A549 (cell line): ENCODE results near the gene PIGP. TPM values are rescaled to one million over a fixed set of nuclear protein-coding genes. Genes with fewer than 3 reads are reported as not detected.

ENCODE experiments used
- ATAC-seq, 2 experiments: fragments of 200-7000 bp in 1 of 2; fragments of >200 bp in 1 of 2; cut with Nextera tagmentation in 1 of 2; cut with Tn5 transposase in 1 of 2; 3 replicates each; pipeline versions ENCODE4 v1.8.0 to v1.9.1; 2018 to 2020; ENCODE audit warnings: mild to moderate bottlenecking in 1 of 2, moderate library complexity in 1 of 2
- CTCF ChIA-PET: fragments of 300-600 bp; sonication (Branson Sonifier 250); formaldehyde crosslinking; extraction: SDS; loops from one replicate; lab custom pipeline; 2021; ENCODE audit warnings: antibody characterized with exemption, inconsistent platforms; lab: Yijun Ruan, JAX
- POLR2A ChIA-PET: fragments of 350-600 bp; formaldehyde crosslinking; extraction: SDS; loops from one replicate; lab custom pipeline; 2021; ENCODE audit warnings: antibody characterized with exemption, inconsistent platforms; lab: Yijun Ruan, JAX
- DNase-seq, 2 experiments: peaks; one replicate each; pipeline versions ENCODE4 v3.0.0 to v3.0.0-alpha.2; 2011 to 2016; ENCODE audit warnings: low read depth in 1 of 2, low spot score in 1 of 2
- FAIRE-seq: peaks from 2 replicates; lab custom pipeline; 2011; peaks lifted over from hg19 to GRCh38; lab: Jason Lieb, UNC
- H3K27ac ChIP-seq, 2 experiments: fragments of >200 bp; sonication (Bioruptor Twin); formaldehyde crosslinking; 3 replicates each; pipeline ENCODE4 v1.5.1; 2016 to 2017
- H3K4me1 ChIP-seq: fragments of >200 bp; sonication (Bioruptor Twin); formaldehyde crosslinking; 3 replicates; pipeline ENCODE4 v1.6.1; 2016
- H3K4me2 ChIP-seq: fragments of >200 bp; sonication (Bioruptor Twin); formaldehyde crosslinking; 3 replicates; pipeline ENCODE4 v1.6.1; 2016
- H3K4me3 ChIP-seq: fragments of >200 bp; sonication (Bioruptor Twin); formaldehyde crosslinking; 3 replicates; pipeline ENCODE4 v1.5.1; 2016
- H3K9me3 ChIP-seq: fragments of >200 bp; sonication (Bioruptor Twin); formaldehyde crosslinking; 3 replicates; pipeline ENCODE4 v1.6.1; 2016
- CEBPB ChIP-seq, 2 experiments: fragments of >200 bp in 1 of 2; sonication (Bioruptor Twin) in 1 of 2; formaldehyde crosslinking in 1 of 2; IDR thresholded peaks; 2 replicates each; pipeline ENCODE4 v1.6.1; 2012 to 2016
- CHD4 ChIP-seq: fragments of 200-600 bp; sonication (generic); IDR thresholded peaks from 2 replicates; pipeline ENCODE4 v1.6.1; 2016; ENCODE audit warnings: antibody characterized with exemption, mild to moderate bottlenecking, borderline replicate concordance
- EHF ChIP-seq: fragments of 250-450 bp; sonication (Bioruptor Pico); IDR thresholded peaks from 2 replicates; pipeline ENCODE4 v1.5.0; 2020; ENCODE audit warnings: mild to moderate bottlenecking
- FOSL2 ChIP-seq, 2 experiments: fragments of 450-650 bp in 1 of 2; fragments of >200 bp in 1 of 2; sonication (Bioruptor Twin) in 1 of 2; formaldehyde crosslinking; IDR thresholded peaks; 2 replicates each; pipeline versions ENCODE4 v1.5.0 to v1.6.1; 2016 to 2020; ENCODE audit warnings: mild to moderate bottlenecking in 1 of 2, moderate library complexity in 1 of 2
- FOXS1 ChIP-seq: fragments of 250-450 bp; sonication (Bioruptor Pico); IDR thresholded peaks from 2 replicates; pipeline ENCODE4 v1.5.0; 2020; ENCODE audit warnings: mild to moderate bottlenecking, moderate library complexity
- HOXB5 ChIP-seq: fragments of 250-450 bp; sonication (Bioruptor Pico); IDR thresholded peaks from 2 replicates; pipeline ENCODE4 v1.5.0; 2020; ENCODE audit warnings: mild to moderate bottlenecking, moderate library complexity
- JUN ChIP-seq, 2 experiments: fragments of >200 bp; sonication (Bioruptor Twin); formaldehyde crosslinking; IDR thresholded peaks; 2 replicates in 1 of 2; 3 replicates in 1 of 2; pipeline ENCODE4 v1.6.1; 2016 to 2017
- JUNB ChIP-seq: fragments of >200 bp; sonication (Bioruptor Twin); formaldehyde crosslinking; IDR thresholded peaks from 2 replicates; pipeline ENCODE4 v1.6.1; 2016
- KDM5A ChIP-seq: fragments of 200-600 bp; sonication (generic); IDR thresholded peaks from 2 replicates; pipeline ENCODE4 v1.6.1; 2016; ENCODE audit warnings: antibody characterized with exemption, mild to moderate bottlenecking
- MAFK ChIP-seq: fragments of 450-650 bp; IDR thresholded peaks from 2 replicates; pipeline ENCODE4 v1.6.1; 2014; ENCODE audit not compliant: partially characterized antibody
- MAX ChIP-seq: IDR thresholded peaks from 2 replicates; pipeline ENCODE4 v1.6.1; 2012
- MAZ ChIP-seq: fragments of 150-350 bp; IDR thresholded peaks from 2 replicates; pipeline ENCODE4 v1.6.1; 2014; ENCODE audit warnings: antibody characterized with exemption, low read depth, low read length, borderline replicate concordance
- MYC ChIP-seq: IDR thresholded peaks from 2 replicates; pipeline ENCODE4 v1.6.1; 2012; ENCODE audit warnings: mild to moderate bottlenecking, inconsistent platforms, low read length, improper control_type of control experiment, borderline replicate concordance
- PBX3 ChIP-seq: IDR thresholded peaks from 2 replicates; pipeline ENCODE4 v1.6.1; 2012
- PHF8 ChIP-seq: fragments of 200-600 bp; sonication (generic); IDR thresholded peaks from 2 replicates; pipeline ENCODE4 v1.6.1; 2016; ENCODE audit warnings: low read depth, mild to moderate bottlenecking, antibody characterized with exemption, moderate library complexity, borderline replicate concordance
- RAD21 ChIP-seq, 2 experiments: fragments of >200 bp in 1 of 2; sonication (Bioruptor Twin) in 1 of 2; formaldehyde crosslinking in 1 of 2; IDR thresholded peaks in 1 of 2; conservative IDR thresholded peaks in 1 of 2; 2 replicates in 1 of 2; 3 replicates in 1 of 2; pipeline ENCODE4 v1.6.1; 2012 to 2018; ENCODE audit warnings: inconsistent platforms in 1 of 2
- RARB ChIP-seq: fragments of 250-450 bp; sonication (Bioruptor Pico); IDR thresholded peaks from 2 replicates; pipeline ENCODE4 v1.8.0; 2021; ENCODE audit warnings: mild to moderate bottlenecking, moderate library complexity
- RCOR1 ChIP-seq: fragments of 150-350 bp; IDR thresholded peaks from 2 replicates; pipeline ENCODE4 v1.6.1; 2014; ENCODE audit warnings: antibody characterized with exemption, low read length, low read depth
- RFX5 ChIP-seq: fragments of 450-650 bp; IDR thresholded peaks from 2 replicates; pipeline ENCODE4 v1.7.1; 2014; ENCODE audit warnings: antibody characterized with exemption, mild to moderate bottlenecking, moderate library complexity
- ZNF302 ChIP-seq: fragments of 250-450 bp; sonication (Bioruptor Pico); IDR thresholded peaks from 2 replicates; pipeline ENCODE4 v1.9.0; 2021; ENCODE audit warnings: inconsistent platforms, mild to moderate bottlenecking, moderate library complexity
- WGBS: methylation state at CpG from one replicate; pipeline ENCODE4 v1.1.6; 2017; ENCODE audit errors: missing lambda C conversion rate; 5-methylcytosine and 5-hydroxymethylcytosine counted together
- polyA plus RNA-seq, 4 experiments: library from polyadenylated mRNA; depleted of rRNA in 3 of 4; stranded (reverse); fragments of >200 nt; fragmentation: RNase III in 1 of 4; extraction: RNeasy Plus Mini Kit Qiagen cat#74134 plus additional on column Dnase treatment in 1 of 4; gene quantifications; 2 replicates in 3 of 4; 3 replicates in 1 of 4; pipeline ENCODE4 v1.2.3, GENCODE V29; 2011 to 2017
- TF ChIP-seq, protein P1 (sequence below): fragments of 450-650 bp; IDR thresholded peaks from 2 replicates; pipeline ENCODE4 v1.6.1; 2014; ENCODE audit warnings: antibody characterized with exemption
- TF ChIP-seq, protein P2 (sequence below): fragments of >200 bp; sonication (Bioruptor Twin); formaldehyde crosslinking; IDR thresholded peaks from 2 replicates; pipeline ENCODE4 v1.6.1; 2016

PIGP gene
- polyA plus RNA-seq, 2 of the 4 experiments (the other 2 are of a cell fraction): 14.8 to 49.5 TPM

GRCh38 chr21:37060296-37060695 lies 12.6 kb downstream of the PIGP start:
- peak overlapping the region; percentile 52 to 69; a peak in 5 of 6 replicates for H3K27ac ChIP-seq
- ATAC-seq (peak; percentile 99 to 100), DNase-seq (peak; percentile 78 to 86), FAIRE-seq (no peak)
- ChIA-PET POLR2A (interaction anchor here (1.0 to 1.1 kb wide), 2 partner anchors 12 to 71 kb away, joined by 5 to 6 read pairs; partner anchors contain the start of genes PIGP and TTC3), CTCF (interaction anchor here (1.5 kb wide), 1 partner anchor 50 kb away, joined by 4 read pairs; no protein-coding TSS in a partner anchor)
- peaks cover 22% of the 10 kb centered on the region for H3K4me1 ChIP-seq
- peak; percentile 25 to 34; a peak in 1 of 4 replicates for TF ChIP-seq CEBPB (IDR thresholded peaks at IDR 0.05)
- peak; percentile 23; the same call in 1 of the 2 replicates for TF ChIP-seq MAX
- 0 out of 5 replicates have a peak, but pooled peaks of 1 of the 2 experiments have one; percentile 8 for TF ChIP-seq RAD21 (conservative IDR thresholded peaks at IDR 0.05 in 1 of 2, IDR thresholded peaks at IDR 0.05 in 1 of 2)
- TF ChIP-seq PBX3: peak; percentile 59; the same call in 1 of the 2 replicates
- no peak for TF ChIP-seq PHF8
- TF ChIP-seq MAZ: no peak
- peak; percentile 48; the same call in 1 of the 2 replicates for TF ChIP-seq FOSL2 (IDR thresholded peaks at IDR 0.05)
- peak; percentile 88 for TF ChIP-seq FOSL2 (CRISPR knock-in tag; IDR thresholded peaks at IDR 0.05)
- H3K9me3 ChIP-seq: no peaks in the 10 kb centered on the region
- 18% methylated on average over 1 of the region's 1 CpG for WGBS
- no peak overlapping the region for H3K4me3 ChIP-seq
- peak overlapping the region; percentile 50 for H3K4me2 ChIP-seq

- H3K27ac ChIP-seq: peak overlapping the region; percentile 30 to 64; a peak in 4 of 6 replicates
- TF ChIP-seq EHF (no peak), HOXB5 (no peak), MAFK (no peak), JUNB (no peak), JUN (IDR thresholded peaks at IDR 0.05) (no peak), RARB (no peak), MYC (no peak), PBX3 (no peak), KDM5A (no peak), ZNF302 (CRISPR knock-in tag) (no peak), RFX5 (no peak), RCOR1 (no peak), CHD4 (no peak), FOXS1 (CRISPR knock-in tag) (no peak)
- TF ChIP-seq, protein P1, sequence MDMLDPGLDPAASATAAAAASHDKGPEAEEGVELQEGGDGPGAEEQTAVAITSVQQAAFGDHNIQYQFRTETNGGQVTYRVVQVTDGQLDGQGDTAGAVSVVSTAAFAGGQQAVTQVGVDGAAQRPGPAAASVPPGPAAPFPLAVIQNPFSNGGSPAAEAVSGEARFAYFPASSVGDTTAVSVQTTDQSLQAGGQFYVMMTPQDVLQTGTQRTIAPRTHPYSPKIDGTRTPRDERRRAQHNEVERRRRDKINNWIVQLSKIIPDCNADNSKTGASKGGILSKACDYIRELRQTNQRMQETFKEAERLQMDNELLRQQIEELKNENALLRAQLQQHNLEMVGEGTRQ: no peak
- TF ChIP-seq, protein P2, sequence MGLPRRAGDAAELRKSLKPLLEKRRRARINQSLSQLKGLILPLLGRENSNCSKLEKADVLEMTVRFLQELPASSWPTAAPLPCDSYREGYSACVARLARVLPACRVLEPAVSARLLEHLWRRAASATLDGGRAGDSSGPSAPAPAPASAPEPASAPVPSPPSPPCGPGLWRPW: no peak
- no peak for DNase-seq
- POLR2A ChIA-PET: no interaction called here
- 60% methylated on average over 5 of the region's 5 CpGs for WGBS
- ATAC-seq: no peak
- CTCF ChIA-PET: interaction anchor here (0.6 to 1.5 kb wide), 4 partner anchors 20 to 922 kb away, joined by 3 to 4 read pairs (median 4); no protein-coding TSS in a partner anchor
- no peaks in the 10 kb centered on the region for H3K9me3 ChIP-seq
- H3K4me2 ChIP-seq: no peak overlapping the region
- H3K4me1 ChIP-seq: peaks cover 22% of the 10 kb centered on the region
- no peak for FAIRE-seq
- H3K4me3 ChIP-seq: no peak overlapping the region
These were observed 13.7 kb downstream of the PIGP start for GRCh38 chr21:37059181-37059580.
